ENCODE results near the gene SLC29A2.

The SLC29A2 gene

GRCh38 chr11:66413167-66413566 lies 41.6 kb upstream of the SLC29A2 start:
- Histone ChIP-seq H3K9me3 (ENCODE audit: control insufficient read depth, low read length) (no peaks in the 10 kb centered on the region), H3K4me1 (ENCODE audit: control insufficient read depth, insufficient read depth, low read length) (peaks cover 35% of the 10 kb centered on the region), H3K4me3 (ENCODE audit: insufficient read depth, low read depth, low read length) (no peak overlapping the region), H3K27me3 (ENCODE audit: control insufficient read depth, insufficient read depth, low read length, poor library complexity, severe bottlenecking) (no peaks in the 10 kb centered on the region), H3K36me3 (ENCODE audit: control insufficient read depth, insufficient read depth, low read length) (no peaks in the 10 kb centered on the region), H3K27ac (ENCODE audit: insufficient read depth, low read depth, low read length, poor library complexity, severe bottlenecking) (no peak overlapping the region)
- WGBS, 2 experiments: 93% methylated on average over 6 of the region's 6 CpGs

GRCh38 chr11:66412110-66412509 lies 40.5 kb upstream of the SLC29A2 start:
- Histone ChIP-seq H3K27me3 (ENCODE audit: control insufficient read depth, insufficient read depth, low read length, poor library complexity, severe bottlenecking) (peaks cover 5% of the 10 kb centered on the region), H3K36me3 (ENCODE audit: control insufficient read depth, insufficient read depth, low read length) (no peaks in the 10 kb centered on the region), H3K4me3 (ENCODE audit: insufficient read depth, low read depth, low read length) (no peak overlapping the region), H3K4me1 (ENCODE audit: control insufficient read depth, insufficient read depth, low read length) (peaks cover 29% of the 10 kb centered on the region), H3K9me3 (ENCODE audit: control insufficient read depth, low read length) (no peaks in the 10 kb centered on the region), H3K27ac (ENCODE audit: insufficient read depth, low read depth, low read length, poor library complexity, severe bottlenecking) (no peak overlapping the region)
- WGBS, 2 experiments: 82 to 86% methylated on average over 7 of the region's 7 CpGs

GRCh38 chr11:66411323-66411722 lies 39.8 kb upstream of the SLC29A2 start:
- Histone ChIP-seq H3K27me3 (ENCODE audit: control insufficient read depth, insufficient read depth, low read length, poor library complexity, severe bottlenecking) (peaks cover 5% of the 10 kb centered on the region), H3K27ac (ENCODE audit: insufficient read depth, low read depth, low read length, poor library complexity, severe bottlenecking) (no peak overlapping the region), H3K4me3 (ENCODE audit: insufficient read depth, low read depth, low read length) (no peak overlapping the region), H3K9me3 (ENCODE audit: control insufficient read depth, low read length) (no peaks in the 10 kb centered on the region), H3K36me3 (ENCODE audit: control insufficient read depth, insufficient read depth, low read length) (no peaks in the 10 kb centered on the region), H3K4me1 (ENCODE audit: control insufficient read depth, insufficient read depth, low read length) (peaks cover 29% of the 10 kb centered on the region)
- 87 to 89% methylated on average over 4 of the region's 4 CpGs for WGBS, 2 experiments

- no peak overlapping the region for H3K4me3 ChIP-seq (ENCODE audit: insufficient read depth, low read depth, low read length)
- 95 to 96% methylated on average over 12 of the region's 12 CpGs for WGBS, 2 experiments
- no peaks in the 10 kb centered on the region for H3K9me3 ChIP-seq (ENCODE audit: control insufficient read depth, low read length)
- H3K27me3 ChIP-seq (ENCODE audit: control insufficient read depth, insufficient read depth, low read length, poor library complexity, severe bottlenecking): peaks cover 5% of the 10 kb centered on the region
- H3K27ac ChIP-seq (ENCODE audit: insufficient read depth, low read depth, low read length, poor library complexity, severe bottlenecking): no peak overlapping the region
- H3K4me1 ChIP-seq (ENCODE audit: control insufficient read depth, insufficient read depth, low read length): peaks cover 29% of the 10 kb centered on the region
- no peaks in the 10 kb centered on the region for H3K36me3 ChIP-seq (ENCODE audit: control insufficient read depth, insufficient read depth, low read length)
These were observed 38.6 kb upstream of the SLC29A2 start for GRCh38 chr11:66410191-66410590.

- Histone ChIP-seq H3K9me3 (ENCODE audit: control insufficient read depth, low read length) (no peaks in the 10 kb centered on the region), H3K27ac (ENCODE audit: insufficient read depth, low read depth, low read length, poor library complexity, severe bottlenecking) (peak overlapping the region; percentile 41), H3K4me3 (ENCODE audit: insufficient read depth, low read depth, low read length) (peak overlapping the region; percentile 43), H3K36me3 (ENCODE audit: control insufficient read depth, insufficient read depth, low read length) (no peaks in the 10 kb centered on the region), H3K4me1 (ENCODE audit: control insufficient read depth, insufficient read depth, low read length) (peaks cover 29% of the 10 kb centered on the region), H3K27me3 (ENCODE audit: control insufficient read depth, insufficient read depth, low read length, poor library complexity, severe bottlenecking) (peaks cover 5% of the 10 kb centered on the region)
- WGBS, 2 experiments: 23 to 41% methylated on average over 10 to 15 of the region's 15 CpGs
These were observed 37.7 kb upstream of the SLC29A2 start for GRCh38 chr11:66409226-66409625.

- 0 to 1% methylated on average over 62 to 63 of the region's 63 CpGs for WGBS, 2 experiments
- H3K27ac ChIP-seq (ENCODE audit: insufficient read depth, low read depth, low read length, poor library complexity, severe bottlenecking): peak overlapping the region; percentile 76
These were observed 37.1 kb upstream of the SLC29A2 start for GRCh38 chr11:66408488-66409214.

GRCh38 chr11:66407651-66408050 lies 36.1 kb upstream of the SLC29A2 start:
- Histone ChIP-seq H3K36me3 (ENCODE audit: control insufficient read depth, insufficient read depth, low read length) (no peaks in the 10 kb centered on the region), H3K27ac (ENCODE audit: insufficient read depth, low read depth, low read length, poor library complexity, severe bottlenecking) (no peak overlapping the region), H3K4me1 (ENCODE audit: control insufficient read depth, insufficient read depth, low read length) (peaks cover 24% of the 10 kb centered on the region), H3K4me3 (ENCODE audit: insufficient read depth, low read depth, low read length) (no peak overlapping the region), H3K27me3 (ENCODE audit: control insufficient read depth, insufficient read depth, low read length, poor library complexity, severe bottlenecking) (peaks cover 11% of the 10 kb centered on the region), H3K9me3 (ENCODE audit: control insufficient read depth, low read length) (no peaks in the 10 kb centered on the region)
- WGBS, 2 experiments: 73 to 83% methylated on average over 4 to 5 of the region's 5 CpGs

More at GRCh38 chr11:66408488-66409214, 37.1 kb upstream of the SLC29A2 start:
- Histone ChIP-seq H3K36me3 (ENCODE audit: control insufficient read depth, insufficient read depth, low read length) (no peaks in the 10 kb centered on the region), H3K4me1 (ENCODE audit: control insufficient read depth, insufficient read depth, low read length) (peaks cover 27% of the 10 kb centered on the region), H3K27me3 (ENCODE audit: control insufficient read depth, insufficient read depth, low read length, poor library complexity, severe bottlenecking) (peaks cover 5% of the 10 kb centered on the region), H3K9me3 (ENCODE audit: control insufficient read depth, low read length) (no peaks in the 10 kb centered on the region), H3K4me3 (ENCODE audit: insufficient read depth, low read depth, low read length) (peak overlapping the region; percentile 43)

GRCh38 chr11:66393954-66394353 lies 22.4 kb upstream of the SLC29A2 start:
- Histone ChIP-seq H3K4me1 (ENCODE audit: control insufficient read depth, insufficient read depth, low read length) (no peaks in the 10 kb centered on the region), H3K4me3 (ENCODE audit: insufficient read depth, low read depth, low read length) (no peak overlapping the region), H3K9me3 (ENCODE audit: control insufficient read depth, low read length) (no peaks in the 10 kb centered on the region), H3K36me3 (ENCODE audit: control insufficient read depth, insufficient read depth, low read length) (no peaks in the 10 kb centered on the region), H3K27me3 (ENCODE audit: control insufficient read depth, insufficient read depth, low read length, poor library complexity, severe bottlenecking) (no peaks in the 10 kb centered on the region), H3K27ac (ENCODE audit: insufficient read depth, low read depth, low read length, poor library complexity, severe bottlenecking) (no peak overlapping the region)
- WGBS, 2 experiments: 81 to 93% methylated on average over 2 to 3 of the region's 3 CpGs

- H3K4me3 ChIP-seq (ENCODE audit: insufficient read depth, low read depth, low read length): no peak overlapping the region
- WGBS, 2 experiments: 85 to 91% methylated on average over 5 to 6 of the region's 6 CpGs
- no peaks in the 10 kb centered on the region for H3K9me3 ChIP-seq (ENCODE audit: control insufficient read depth, low read length)
- no peaks in the 10 kb centered on the region for H3K4me1 ChIP-seq (ENCODE audit: control insufficient read depth, insufficient read depth, low read length)
- no peaks in the 10 kb centered on the region for H3K36me3 ChIP-seq (ENCODE audit: control insufficient read depth, insufficient read depth, low read length)
- H3K27ac ChIP-seq (ENCODE audit: insufficient read depth, low read depth, low read length, poor library complexity, severe bottlenecking): no peak overlapping the region
- peaks cover 7% of the 10 kb centered on the region for H3K27me3 ChIP-seq (ENCODE audit: control insufficient read depth, insufficient read depth, low read length, poor library complexity, severe bottlenecking)
These were observed 19.8 kb upstream of the SLC29A2 start for GRCh38 chr11:66391322-66391721.

- WGBS, 2 experiments: 37 to 38% methylated on average over 8 of the region's 8 CpGs
- Histone ChIP-seq H3K27me3 (ENCODE audit: control insufficient read depth, insufficient read depth, low read length, poor library complexity, severe bottlenecking) (peaks cover 8% of the 10 kb centered on the region), H3K27ac (ENCODE audit: insufficient read depth, low read depth, low read length, poor library complexity, severe bottlenecking) (no peak overlapping the region), H3K36me3 (ENCODE audit: control insufficient read depth, insufficient read depth, low read length) (no peaks in the 10 kb centered on the region), H3K9me3 (ENCODE audit: control insufficient read depth, low read length) (no peaks in the 10 kb centered on the region), H3K4me1 (ENCODE audit: control insufficient read depth, insufficient read depth, low read length) (no peaks in the 10 kb centered on the region), H3K4me3 (ENCODE audit: insufficient read depth, low read depth, low read length) (no peak overlapping the region)
These were observed 17.3 kb upstream of the SLC29A2 start for GRCh38 chr11:66388780-66389386.

Data from ectodermal cell (in vitro differentiated cells).